Parathyroid adenoma (tissue), 2 donors: ENCODE results near the gene NAA16.
"Not testable (repeated sequence)": the region's sequence is repeated elsewhere in the genome, so short reads cannot be mapped to it uniquely, and the experiment has no call there.

Experiments
- H2AFZ ChIP-seq: fragments of 300-600 bp; sonication (generic); one replicate; pipeline ENCODE4 v1.7.0; 2017; ENCODE audit warnings: antibody characterized with exemption, mild to moderate bottlenecking
- H3K27ac ChIP-seq: fragments of 300-600 bp; sonication (generic); one replicate; pipeline ENCODE4 v1.7.0; 2017
- H3K27me3 ChIP-seq: fragments of 300-600 bp; sonication (generic); one replicate; pipeline ENCODE4 v1.7.0; 2017; ENCODE audit warnings: low read length; ENCODE audit not compliant: control insufficient read depth, insufficient read depth
- H3K36me3 ChIP-seq: fragments of 300-600 bp; sonication (generic); one replicate; pipeline ENCODE4 v1.7.0; 2017; ENCODE audit warnings: low read length; ENCODE audit not compliant: control insufficient read depth, insufficient read depth
- H3K4me1 ChIP-seq: fragments of 300-600 bp; sonication (generic); one replicate; pipeline ENCODE4 v1.7.0; 2017; ENCODE audit warnings: control low read depth
- H3K4me2 ChIP-seq: fragments of 300-600 bp; sonication (generic); one replicate; pipeline ENCODE4 v1.7.0; 2017; ENCODE audit warnings: low read length
- H3K4me3 ChIP-seq: fragments of 300-600 bp; sonication (generic); one replicate; pipeline ENCODE4 v1.7.0; 2017; ENCODE audit warnings: low read depth, low read length
- H3K79me2 ChIP-seq: fragments of 300-600 bp; sonication (generic); one replicate; pipeline ENCODE4 v1.7.0; 2017; ENCODE audit warnings: control low read depth
- H3K9ac ChIP-seq: fragments of 300-600 bp; sonication (generic); one replicate; pipeline ENCODE4 v1.7.0; 2017; ENCODE audit warnings: mild to moderate bottlenecking
- H3K9me3 ChIP-seq: fragments of 300-600 bp; sonication (generic); one replicate; pipeline ENCODE4 v1.7.0; 2017; ENCODE audit warnings: low read length; ENCODE audit not compliant: control insufficient read depth
- TF ChIP-seq, protein P1 (sequence below): fragments of 300-600 bp; sonication (generic); IDR thresholded peaks from one replicate; pipeline ENCODE4 v1.7.0; 2017; ENCODE audit warnings: antibody characterized with exemption, mild to moderate bottlenecking
- donor health status: primary hyperparathyroidism.

NAA16 gene

DNA sequence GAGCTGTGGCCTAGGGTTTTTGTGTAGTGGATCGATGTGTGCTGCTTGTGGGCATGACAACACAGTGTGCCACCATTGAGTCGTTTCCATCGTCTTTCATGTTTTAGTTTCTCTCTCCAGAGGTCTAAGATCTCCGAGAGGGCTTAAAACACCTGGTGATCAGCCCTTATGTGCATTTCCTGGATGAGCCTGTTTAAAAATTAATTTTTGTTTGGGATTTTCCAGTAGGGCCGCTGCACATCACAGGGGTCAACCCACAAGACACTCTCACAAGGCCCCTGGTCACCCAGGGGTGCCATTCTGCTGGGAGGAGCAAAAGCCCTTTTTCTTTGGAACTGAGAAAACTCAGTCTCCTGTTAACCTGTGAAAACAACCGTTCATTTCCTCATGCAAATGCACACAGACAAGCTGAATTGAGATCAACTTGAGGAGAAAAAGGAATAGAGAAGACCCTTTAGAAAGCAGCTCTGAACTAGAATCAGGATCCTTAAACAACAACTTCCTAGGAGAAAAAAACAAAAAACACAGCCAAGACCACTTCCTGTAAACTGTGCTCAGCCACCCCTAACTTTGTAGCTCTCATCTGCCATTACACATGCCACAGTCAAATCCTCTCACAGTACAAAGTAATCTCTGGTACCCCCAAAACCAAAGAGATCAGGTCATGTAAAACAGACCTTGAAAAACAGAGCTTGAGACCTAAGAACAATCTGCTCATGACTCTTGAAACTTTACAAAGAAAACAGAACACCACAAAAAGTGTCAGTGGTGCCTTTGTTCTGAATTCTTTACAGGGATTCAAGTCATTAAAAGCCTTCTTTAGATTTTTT lies 39.4 kb upstream of the NAA16 start:
- Histone ChIP-seq H3K27me3 (no peaks in the 10 kb centered on the region), H3K36me3 (no peaks in the 10 kb centered on the region), H3K4me1 (no peaks in the 10 kb centered on the region), H2AFZ (no peak overlapping the region), H3K79me2 (no peaks in the 10 kb centered on the region), H3K4me2 (no peak overlapping the region), H3K27ac (no peak overlapping the region), H3K4me3 (no peak overlapping the region), H3K9me3 (no peaks in the 10 kb centered on the region), H3K9ac (no peak overlapping the region)
- TF ChIP-seq, protein P1, sequence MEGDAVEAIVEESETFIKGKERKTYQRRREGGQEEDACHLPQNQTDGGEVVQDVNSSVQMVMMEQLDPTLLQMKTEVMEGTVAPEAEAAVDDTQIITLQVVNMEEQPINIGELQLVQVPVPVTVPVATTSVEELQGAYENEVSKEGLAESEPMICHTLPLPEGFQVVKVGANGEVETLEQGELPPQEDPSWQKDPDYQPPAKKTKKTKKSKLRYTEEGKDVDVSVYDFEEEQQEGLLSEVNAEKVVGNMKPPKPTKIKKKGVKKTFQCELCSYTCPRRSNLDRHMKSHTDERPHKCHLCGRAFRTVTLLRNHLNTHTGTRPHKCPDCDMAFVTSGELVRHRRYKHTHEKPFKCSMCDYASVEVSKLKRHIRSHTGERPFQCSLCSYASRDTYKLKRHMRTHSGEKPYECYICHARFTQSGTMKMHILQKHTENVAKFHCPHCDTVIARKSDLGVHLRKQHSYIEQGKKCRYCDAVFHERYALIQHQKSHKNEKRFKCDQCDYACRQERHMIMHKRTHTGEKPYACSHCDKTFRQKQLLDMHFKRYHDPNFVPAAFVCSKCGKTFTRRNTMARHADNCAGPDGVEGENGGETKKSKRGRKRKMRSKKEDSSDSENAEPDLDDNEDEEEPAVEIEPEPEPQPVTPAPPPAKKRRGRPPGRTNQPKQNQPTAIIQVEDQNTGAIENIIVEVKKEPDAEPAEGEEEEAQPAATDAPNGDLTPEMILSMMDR = no peak

DNA sequence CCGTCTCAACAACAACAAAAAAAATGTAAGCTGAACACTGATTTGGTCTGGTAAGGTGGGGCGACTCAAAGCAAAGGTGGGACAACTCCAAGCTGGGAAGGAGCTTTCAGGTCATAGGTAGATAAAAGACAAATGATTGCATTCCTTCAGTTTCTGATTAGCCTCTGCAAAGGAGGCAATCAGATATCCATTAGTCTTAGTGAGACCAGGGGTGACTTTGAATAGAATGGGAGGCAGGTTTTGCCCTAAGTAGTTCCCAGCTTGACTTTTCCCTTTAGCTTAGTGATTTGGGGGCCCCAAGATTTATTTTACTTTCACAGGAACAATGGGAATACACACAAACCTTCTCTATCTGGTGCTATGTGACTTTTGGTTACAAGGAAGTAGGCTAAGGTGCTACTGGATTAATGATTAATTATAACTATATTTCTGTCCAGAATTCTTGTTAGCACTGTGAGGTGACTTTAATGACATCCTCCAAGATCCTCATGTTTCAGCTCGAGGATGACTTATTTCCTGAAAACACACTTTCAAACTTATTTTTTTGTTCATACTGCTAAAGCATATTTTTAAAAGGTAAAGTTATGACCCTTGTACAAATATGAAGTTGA lies 37.1 kb upstream of the NAA16 start:
- H3K9me3 ChIP-seq = no peaks in the 10 kb centered on the region
- H3K27ac ChIP-seq = no peak overlapping the region
- TF ChIP-seq, protein P1 = no peak
- no peak overlapping the region for H3K4me3 ChIP-seq
- H3K4me2 ChIP-seq = no peak overlapping the region
- no peak overlapping the region for H3K9ac ChIP-seq
- no peaks in the 10 kb centered on the region for H3K27me3 ChIP-seq
- H3K4me1 ChIP-seq = no peaks in the 10 kb centered on the region
- no peak overlapping the region for H2AFZ ChIP-seq
- no peaks in the 10 kb centered on the region for H3K36me3 ChIP-seq
- H3K79me2 ChIP-seq = no peaks in the 10 kb centered on the region

DNA sequence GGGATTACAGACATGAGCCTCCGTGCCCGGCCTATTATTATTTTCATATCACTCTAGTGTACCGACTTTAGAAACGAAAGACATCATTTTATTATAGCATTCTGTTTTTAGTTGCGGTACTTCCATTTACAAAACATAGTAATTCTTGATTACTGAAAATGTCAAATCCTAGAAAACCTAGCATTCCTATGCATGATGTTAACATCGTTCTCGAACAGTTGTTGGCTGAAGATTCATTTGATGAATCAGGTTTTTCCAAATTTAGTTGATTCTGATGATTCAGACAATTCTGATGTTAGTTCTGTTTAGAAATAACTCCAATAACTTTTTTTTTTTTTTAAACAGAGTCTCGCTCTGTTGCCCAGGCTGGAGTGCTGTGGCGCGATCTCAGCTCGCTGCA lies 36.2 kb upstream of the NAA16 start:
- TF ChIP-seq, protein P1 = no peak
- Histone ChIP-seq H3K9ac (no peak overlapping the region), H3K79me2 (no peaks in the 10 kb centered on the region), H3K9me3 (no peaks in the 10 kb centered on the region), H3K27me3 (no peaks in the 10 kb centered on the region), H3K27ac (no peak overlapping the region), H3K36me3 (no peaks in the 10 kb centered on the region), H3K4me3 (no peak overlapping the region), H2AFZ (no peak overlapping the region), H3K4me2 (no peak overlapping the region), H3K4me1 (no peaks in the 10 kb centered on the region)

DNA sequence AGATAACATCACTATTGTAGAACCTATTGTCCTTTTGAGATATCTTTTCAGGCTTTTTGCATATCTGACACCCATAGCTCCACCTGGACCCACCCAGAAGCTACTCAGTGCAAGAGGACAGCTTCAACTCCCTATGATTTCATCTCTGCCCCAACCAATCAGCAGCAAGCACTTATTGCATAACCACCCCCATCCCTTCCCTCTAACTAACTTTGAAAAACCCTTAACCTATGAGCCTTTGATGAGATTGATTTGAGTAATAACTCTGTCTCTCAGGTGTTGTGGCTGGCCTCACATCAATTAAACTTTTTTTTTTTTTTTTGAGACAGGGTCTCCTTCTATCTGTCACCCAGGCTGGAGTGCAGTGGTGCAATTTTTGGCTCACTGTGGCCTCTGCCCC lies 34.2 kb upstream of the NAA16 start:
- Histone ChIP-seq H3K9me3 (no peaks in the 10 kb centered on the region), H3K79me2 (no peaks in the 10 kb centered on the region), H3K4me2 (no peak overlapping the region), H3K27me3 (no peaks in the 10 kb centered on the region), H3K4me1 (no peaks in the 10 kb centered on the region), H2AFZ (no peak overlapping the region), H3K36me3 (no peaks in the 10 kb centered on the region), H3K9ac (no peak overlapping the region), H3K27ac (no peak overlapping the region), H3K4me3 (no peak overlapping the region)
- TF ChIP-seq, protein P1 = no peak

DNA sequence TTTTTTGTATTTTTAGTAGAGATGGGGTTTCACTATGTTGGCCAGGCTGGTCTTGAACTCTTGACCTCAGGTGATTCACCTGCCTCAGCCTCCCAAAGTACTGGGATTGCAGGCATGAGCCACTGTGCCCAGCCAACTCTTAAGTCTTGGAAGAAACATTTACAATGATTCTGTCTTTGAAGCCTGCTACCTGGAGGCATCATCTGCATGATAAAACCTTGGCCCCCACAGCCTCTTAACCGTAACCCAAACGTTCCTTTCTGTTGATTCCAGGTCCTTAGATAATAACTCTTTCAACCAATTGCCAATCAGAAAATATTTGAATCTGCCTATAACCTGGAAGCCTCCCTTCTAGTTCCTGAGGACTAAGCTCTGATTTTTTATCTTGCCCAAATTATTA lies 31.9 kb upstream of the NAA16 start:
- H3K4me2 ChIP-seq, H3K79me2 ChIP-seq, H3K27ac ChIP-seq, H3K4me3 ChIP-seq, H3K9ac ChIP-seq, H3K27me3 ChIP-seq, H3K9me3 ChIP-seq, H3K4me1 ChIP-seq, H2AFZ ChIP-seq, H3K36me3 ChIP-seq: not testable (repeated sequence)
